ENCODE measurements around the gene ZG16B.

ZG16B gene

GRCh38 chr16:2825049-2825742 lies 4.9 kb upstream of the ZG16B start:
- no peak for DNase-seq (ENCODE audit: low read depth)

- DNase-seq (ENCODE audit: low read depth) = no peak
These were observed 4.2 kb upstream of the ZG16B start for GRCh38 chr16:2825906-2826305.

GRCh38 chr16:2826591-2827373 lies 3.3 kb upstream of the ZG16B start:
- no peak for DNase-seq (ENCODE audit: low read depth)

GRCh38 chr16:2827374-2827791 lies 2.7 kb upstream of the ZG16B start:
- DNase-seq (ENCODE audit: low read depth) = no peak

GRCh38 chr16:2827831-2828520 lies 2.1 kb upstream of the ZG16B start:
- DNase-seq (ENCODE audit: low read depth) = no peak

GRCh38 chr16:2828521-2828840 lies 1.6 kb upstream of the ZG16B start:
- DNase-seq (ENCODE audit: low read depth) = no peak

GRCh38 chr16:2828876-2829430 lies 1.1 kb upstream of the ZG16B start:
- no peak for DNase-seq (ENCODE audit: low read depth)

- no peak for DNase-seq (ENCODE audit: low read depth)
These were observed 222 bp downstream of the ZG16B start for GRCh38 chr16:2830355-2830695.

- DNase-seq (ENCODE audit: low read depth) = no peak
These were observed 1.1 kb downstream of the ZG16B start for GRCh38 chr16:2831203-2831602.

GRCh38 chr16:2833776-2834175 lies 3.7 kb downstream of the ZG16B start:
- DNase-seq (ENCODE audit: low read depth) = no peak

- DNase-seq (ENCODE audit: low read depth) = no peak
These were observed 4.9 kb downstream of the ZG16B start for GRCh38 chr16:2834968-2835367.

- peak; percentile 98 for DNase-seq (ENCODE audit: low read depth)
These were observed 5.8 kb downstream of the ZG16B start for GRCh38 chr16:2835638-2836493.

- DNase-seq (ENCODE audit: low read depth) = no peak
These were observed 6.8 kb downstream of the ZG16B start for GRCh38 chr16:2836646-2837508.

- peak; percentile 43 for DNase-seq (ENCODE audit: low read depth)
These were observed 8.8 kb downstream of the ZG16B start for GRCh38 chr16:2838928-2839327.

- DNase-seq (ENCODE audit: low read depth) = no peak
These were observed 9.7 kb downstream of the ZG16B start for GRCh38 chr16:2839650-2840450.

- no peak for DNase-seq (ENCODE audit: low read depth)
These were observed 10.8 kb downstream of the ZG16B start for GRCh38 chr16:2840914-2841313.

- DNase-seq (ENCODE audit: low read depth) = no peak
These were observed 11.7 kb downstream of the ZG16B start for GRCh38 chr16:2841606-2842339.

GRCh38 chr16:2842340-2843000 lies 12.4 kb downstream of the ZG16B start:
- no peak for DNase-seq (ENCODE audit: low read depth)

- no peak for DNase-seq (ENCODE audit: low read depth)
These were observed 13.4 kb downstream of the ZG16B start for GRCh38 chr16:2843526-2843925.

Measured in HS-27A (cell line).